GM18909 (cell line): ENCODE measurements around the gene POLR1E.

ENCODE experiments used
- ATAC-seq: cut with Tn5 transposase; IDR thresholded peaks from one replicate; pipeline ENCODE4 v1.9.1; 2021; ENCODE audit warnings: mild to moderate bottlenecking; ENCODE audit not compliant: unreplicated experiment, poor library complexity

The POLR1E gene

DNA sequence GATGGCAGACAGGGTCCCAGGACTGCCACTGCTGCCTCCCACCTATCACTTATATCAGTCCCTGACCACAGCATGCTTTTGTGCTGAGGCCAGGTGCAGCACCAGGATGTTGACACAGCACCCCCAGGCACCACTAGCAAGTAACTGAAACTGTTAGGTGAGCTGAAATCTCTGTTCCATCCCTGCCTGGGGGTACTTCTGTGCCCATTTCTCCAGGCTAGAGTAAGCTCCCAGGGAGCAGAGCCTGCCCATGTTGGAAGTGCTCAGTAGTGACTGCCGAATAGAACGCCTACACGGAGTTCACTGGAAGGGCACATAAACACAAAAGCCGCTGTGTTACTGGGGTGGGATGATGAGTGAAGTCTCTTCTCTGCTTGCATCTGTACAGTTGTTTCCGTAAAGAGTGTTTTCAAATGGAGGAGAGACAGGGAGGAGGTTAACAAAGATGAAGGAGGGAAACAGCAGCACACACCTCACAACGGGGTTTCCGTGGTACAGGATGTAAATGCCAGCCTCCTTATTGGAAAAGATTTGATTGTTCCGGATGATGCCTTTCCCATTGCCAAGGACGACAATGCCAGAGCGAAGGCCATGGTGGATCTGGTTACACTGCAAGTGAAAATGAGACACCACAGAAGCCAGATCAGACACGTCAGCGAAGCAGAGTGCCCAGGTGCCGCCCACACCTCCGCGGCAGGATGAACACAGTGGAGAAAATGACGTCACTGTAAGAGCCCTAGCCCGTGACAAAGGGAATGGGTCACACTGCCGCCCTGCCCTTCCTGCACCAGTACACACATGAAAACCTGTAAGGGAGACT, 43.1 kb downstream of the POLR1E start:
- ATAC-seq = peak; percentile 70

GRCh38 chr9:37531699-37532098, 46.0 kb downstream of the POLR1E start:
- no peak for ATAC-seq

- ATAC-seq = no peak
Observed at GRCh38 chr9:37534412-37534811, 48.7 kb downstream of the POLR1E start.

GRCh38 chr9:37534901-37535300, 49.2 kb downstream of the POLR1E start:
- no peak for ATAC-seq

- ATAC-seq = no peak
Observed at GRCh38 chr9:37538099-37538498, 52.4 kb downstream of the POLR1E start.

DNA sequence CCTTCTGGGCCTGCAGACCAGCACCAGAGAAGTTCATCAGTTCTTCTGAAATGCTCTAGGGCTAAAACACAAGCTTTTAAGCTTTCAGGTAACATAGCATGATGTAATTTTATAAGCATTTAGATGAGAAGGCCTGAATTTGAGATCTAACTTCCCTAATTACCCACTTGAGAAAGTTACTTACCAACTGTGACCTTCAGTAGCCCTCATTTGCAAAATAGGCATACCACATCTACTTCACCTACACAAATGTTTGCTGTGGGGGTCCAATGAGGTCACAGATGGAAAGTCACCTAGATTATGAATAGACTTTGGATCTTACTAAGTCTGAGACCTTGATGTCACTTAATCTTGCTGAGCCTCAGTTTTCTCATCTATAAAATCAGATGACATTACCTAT, 53.9 kb downstream of the POLR1E start:
- no peak for ATAC-seq

DNA sequence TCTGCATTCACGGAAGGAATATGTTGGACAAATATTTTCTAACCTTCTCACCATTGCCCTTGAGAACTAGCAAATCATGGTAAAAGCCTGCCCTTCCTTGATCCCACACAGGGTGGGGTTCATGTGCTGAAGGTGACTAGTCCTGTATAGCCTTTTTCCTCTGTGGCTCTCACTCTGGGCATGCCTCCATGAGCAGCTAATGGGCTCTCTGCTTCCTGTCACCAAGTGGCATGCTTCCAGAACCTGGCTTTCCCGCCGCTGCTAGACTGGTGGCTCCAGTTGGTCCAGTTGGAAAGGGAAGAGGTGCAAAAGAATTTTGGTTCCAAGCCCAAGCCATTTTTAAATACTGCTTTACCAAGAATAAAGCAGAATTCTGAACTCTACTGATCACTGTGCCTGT, 54.9 kb downstream of the POLR1E start:
- no peak for ATAC-seq

- no peak for ATAC-seq
Observed at GRCh38 chr9:37541465-37541864, 55.7 kb downstream of the POLR1E start.

GRCh38 chr9:37542488-37542887, 56.7 kb downstream of the POLR1E start:
- ATAC-seq = no peak

DNA sequence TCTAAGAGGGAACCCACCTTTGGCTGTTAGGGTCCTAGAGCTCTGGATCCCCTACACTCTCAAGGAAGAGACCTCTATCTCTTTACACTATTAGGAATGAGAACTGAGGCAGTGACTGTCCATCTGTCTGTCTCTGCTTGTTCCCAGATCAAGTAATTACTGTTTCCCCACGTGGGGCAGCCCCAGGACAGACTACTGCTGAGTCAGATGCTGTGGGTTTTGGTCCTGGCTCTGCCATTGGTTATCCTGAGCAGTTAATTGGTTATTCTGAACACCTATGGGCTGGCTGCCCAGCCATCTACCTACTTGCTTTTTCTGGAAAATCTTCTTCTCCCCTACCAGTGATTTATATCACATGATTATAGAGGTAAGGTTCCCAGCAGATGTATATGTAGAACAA, 57.1 kb downstream of the POLR1E start:
- no peak for ATAC-seq

DNA sequence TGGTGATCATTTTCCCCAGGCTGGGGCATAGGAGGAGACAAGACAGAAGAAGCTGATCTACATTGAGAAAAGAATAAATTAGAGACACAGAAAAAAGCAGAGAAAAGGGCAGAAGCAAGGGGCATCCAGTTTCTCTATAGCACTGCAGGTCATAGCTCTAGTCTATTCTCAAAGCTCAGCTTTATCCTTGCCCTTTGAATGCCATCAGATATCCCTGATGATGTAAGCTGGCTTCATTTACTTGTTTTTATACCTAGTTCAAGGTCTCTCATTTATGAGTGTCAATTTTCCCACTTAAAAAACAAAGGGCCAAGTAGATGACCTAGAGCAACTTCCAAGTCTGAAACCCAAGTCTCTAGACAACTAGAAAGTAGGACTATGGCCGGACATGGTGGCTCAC, 57.7 kb downstream of the POLR1E start:
- no peak for ATAC-seq

GRCh38 chr9:37547328-37547878, 61.7 kb downstream of the POLR1E start:
- no peak for ATAC-seq

DNA sequence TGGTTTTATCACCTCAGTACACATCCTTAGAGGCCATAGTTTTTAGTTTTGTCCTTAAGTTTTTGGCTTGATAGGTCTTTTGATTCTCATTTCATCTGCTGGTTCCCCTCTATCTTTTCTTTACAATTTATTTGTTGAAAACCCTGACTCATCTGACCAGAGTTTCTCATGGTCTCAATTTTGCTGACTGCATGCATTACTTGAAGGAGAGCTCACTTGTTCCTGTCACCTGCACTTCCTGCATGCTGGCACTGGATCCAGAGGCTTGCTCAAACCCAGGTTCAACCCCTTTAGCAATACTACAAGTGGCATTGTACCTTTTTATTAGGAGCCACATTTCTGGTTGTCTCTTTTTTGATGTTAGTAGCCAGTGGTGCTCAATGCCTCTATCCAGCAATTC, 63.8 kb downstream of the POLR1E start:
- no peak for ATAC-seq

- ATAC-seq = no peak
Observed at GRCh38 chr9:37550781-37551180, 65.0 kb downstream of the POLR1E start.

DNA sequence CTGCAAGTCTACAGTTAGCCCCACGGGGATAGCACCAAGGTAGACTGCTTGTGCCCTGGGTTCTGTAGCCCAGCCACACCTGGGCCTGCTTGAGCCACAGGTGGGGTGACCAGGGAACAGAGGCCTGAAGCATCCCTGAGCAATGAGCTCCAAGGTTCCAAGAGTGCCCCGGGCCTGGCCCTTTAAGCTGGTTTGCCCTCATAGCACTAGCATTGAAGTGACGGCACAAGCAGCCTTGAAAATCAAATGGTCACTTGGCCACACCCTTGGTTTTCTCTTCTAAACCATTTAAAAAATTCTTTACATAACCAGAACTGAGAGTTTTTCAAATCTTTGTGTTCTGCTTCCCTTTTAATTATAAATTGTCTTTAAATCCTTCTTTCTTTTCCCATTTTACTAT, 65.7 kb downstream of the POLR1E start:
- no peak for ATAC-seq

DNA sequence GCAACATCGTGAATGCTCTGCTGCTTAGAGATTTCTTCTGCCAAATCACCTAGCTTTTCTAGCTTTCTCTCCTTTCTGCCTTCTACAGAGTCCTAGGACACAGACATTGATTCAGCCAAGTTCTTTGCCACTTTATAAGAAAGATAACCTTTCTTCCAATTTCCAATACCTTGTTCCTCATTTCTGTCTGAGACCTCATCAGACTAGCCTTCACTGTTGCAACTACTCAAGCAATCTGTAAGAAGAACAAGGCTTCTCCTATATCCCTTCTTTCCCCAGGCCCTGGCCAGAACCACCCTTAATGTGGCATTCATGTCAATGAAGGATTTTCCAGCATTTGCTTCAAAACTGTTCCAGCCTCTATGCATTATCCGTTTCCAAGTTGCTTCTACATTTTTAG, 66.1 kb downstream of the POLR1E start:
- ATAC-seq = no peak
